ENCODE measurements around the gene BLVRB.
A peak's percentile ranks its signal among the peaks of the same experiment; 100 is the strongest.

The BLVRB gene

GRCh38 chr19:40419066-40419612 lies 46.4 kb downstream of the BLVRB start:
- Histone ChIP-seq H3K36me3 (ENCODE audit: insufficient read depth, low read depth, low read length) (peaks cover 8% of the 10 kb centered on the region), H3K9ac (ENCODE audit: low read depth, low read length) (no peak overlapping the region), H3K27ac (ENCODE audit: low read length) (no peak overlapping the region), H3K4me3 (ENCODE audit: low read length) (no peak overlapping the region), H3K9me3 (ENCODE audit: insufficient read depth, low read depth, low read length) (no peaks in the 10 kb centered on the region), H3K27me3 (ENCODE audit: insufficient read depth, low read length) (no peaks in the 10 kb centered on the region), H3K4me1 (ENCODE audit: insufficient read depth, low read length) (peaks cover 5% of the 10 kb centered on the region; the same call in 1 of the 2 replicates)

- Histone ChIP-seq H3K36me3 (ENCODE audit: insufficient read depth, low read depth, low read length) (peaks cover 8% of the 10 kb centered on the region), H3K4me1 (ENCODE audit: insufficient read depth, low read length) (peaks cover 5% of the 10 kb centered on the region; the same call in 1 of the 2 replicates), H3K27ac (ENCODE audit: low read length) (no peak overlapping the region), H3K9me3 (ENCODE audit: insufficient read depth, low read depth, low read length) (no peaks in the 10 kb centered on the region), H3K27me3 (ENCODE audit: insufficient read depth, low read length) (no peaks in the 10 kb centered on the region), H3K4me3 (ENCODE audit: low read length) (no peak overlapping the region), H3K9ac (ENCODE audit: low read depth, low read length) (no peak overlapping the region)
Observed at GRCh38 chr19:40418040-40418439, 47.5 kb downstream of the BLVRB start.

GRCh38 chr19:40417643-40417981 lies 47.9 kb downstream of the BLVRB start:
- Histone ChIP-seq H3K27ac (ENCODE audit: low read length) (no peak overlapping the region), H3K4me3 (ENCODE audit: low read length) (no peak overlapping the region), H3K9me3 (ENCODE audit: insufficient read depth, low read depth, low read length) (no peaks in the 10 kb centered on the region), H3K4me1 (ENCODE audit: insufficient read depth, low read length) (peaks cover 5% of the 10 kb centered on the region; the same call in 1 of the 2 replicates), H3K27me3 (ENCODE audit: insufficient read depth, low read length) (no peaks in the 10 kb centered on the region), H3K9ac (ENCODE audit: low read depth, low read length) (no peak overlapping the region), H3K36me3 (ENCODE audit: insufficient read depth, low read depth, low read length) (peaks cover 4% of the 10 kb centered on the region; the same call in 1 of the 2 replicates)

GRCh38 chr19:40416918-40417642 lies 48.5 kb downstream of the BLVRB start:
- Histone ChIP-seq H3K4me3 (ENCODE audit: low read length) (no peak overlapping the region), H3K4me1 (ENCODE audit: insufficient read depth, low read length) (peaks cover 5% of the 10 kb centered on the region; the same call in 1 of the 2 replicates), H3K9me3 (ENCODE audit: insufficient read depth, low read depth, low read length) (no peaks in the 10 kb centered on the region), H3K36me3 (ENCODE audit: insufficient read depth, low read depth, low read length) (no peaks in the 10 kb centered on the region), H3K27me3 (ENCODE audit: insufficient read depth, low read length) (no peaks in the 10 kb centered on the region), H3K9ac (ENCODE audit: low read depth, low read length) (no peak overlapping the region), H3K27ac (ENCODE audit: low read length) (no peak overlapping the region)

- H3K4me3 ChIP-seq (ENCODE audit: low read length) = no peak overlapping the region
- H3K4me1 ChIP-seq (ENCODE audit: insufficient read depth, low read length) = no peaks in the 10 kb centered on the region; the same call in 1 of the 2 replicates
- no peaks in the 10 kb centered on the region for H3K27me3 ChIP-seq (ENCODE audit: insufficient read depth, low read length)
- no peaks in the 10 kb centered on the region for H3K36me3 ChIP-seq (ENCODE audit: insufficient read depth, low read depth, low read length)
- H3K27ac ChIP-seq (ENCODE audit: low read length) = no peak overlapping the region
- H3K9me3 ChIP-seq (ENCODE audit: insufficient read depth, low read depth, low read length) = no peaks in the 10 kb centered on the region
- H3K9ac ChIP-seq (ENCODE audit: low read depth, low read length) = no peak overlapping the region
Observed at GRCh38 chr19:40415768-40416167, 49.8 kb downstream of the BLVRB start.

- Histone ChIP-seq H3K4me3 (ENCODE audit: low read length) (no peak overlapping the region), H3K9me3 (ENCODE audit: insufficient read depth, low read depth, low read length) (no peaks in the 10 kb centered on the region), H3K27ac (ENCODE audit: low read length) (no peak overlapping the region), H3K4me1 (ENCODE audit: insufficient read depth, low read length) (peaks cover 2% of the 10 kb centered on the region), H3K27me3 (ENCODE audit: insufficient read depth, low read length) (no peaks in the 10 kb centered on the region), H3K36me3 (ENCODE audit: insufficient read depth, low read depth, low read length) (no peaks in the 10 kb centered on the region), H3K9ac (ENCODE audit: low read depth, low read length) (no peak overlapping the region)
Observed at GRCh38 chr19:40414542-40415535, 50.7 kb downstream of the BLVRB start.

- Histone ChIP-seq H3K9ac (ENCODE audit: low read depth, low read length) (peak within 1 kb of the TSS; percentile 59; the same call in 1 of the 2 replicates), H3K9me3 (ENCODE audit: insufficient read depth, low read depth, low read length) (no peaks in the 10 kb centered on the region), H3K4me3 (ENCODE audit: low read length) (peak within 1 kb of the TSS; percentile 48; the same call in 1 of the 2 replicates), H3K4me1 (ENCODE audit: insufficient read depth, low read length) (peaks cover 4% of the 10 kb centered on the region), H3K27ac (ENCODE audit: low read length) (no peak within 1 kb of the TSS), H3K36me3 (ENCODE audit: insufficient read depth, low read depth, low read length) (no peaks in the 10 kb centered on the region), H3K27me3 (ENCODE audit: insufficient read depth, low read length) (no peaks in the 10 kb centered on the region)
Observed at GRCh38 chr19:40413291-40413845, 52.2 kb downstream of the BLVRB start, which contains the start of gene PRX. Gene PRX (minus strand): TSS chr19:40413378. CDS start chr19:40407932, 5,446 bp downstream.

GRCh38 chr19:40412866-40413265 lies 52.7 kb downstream of the BLVRB start:
- Histone ChIP-seq H3K9ac (ENCODE audit: low read depth, low read length) (no peak overlapping the region), H3K27me3 (ENCODE audit: insufficient read depth, low read length) (no peaks in the 10 kb centered on the region), H3K27ac (ENCODE audit: low read length) (no peak overlapping the region), H3K4me3 (ENCODE audit: low read length) (peak overlapping the region; percentile 48; the same call in 1 of the 2 replicates), H3K9me3 (ENCODE audit: insufficient read depth, low read depth, low read length) (no peaks in the 10 kb centered on the region), H3K4me1 (ENCODE audit: insufficient read depth, low read length) (peaks cover 4% of the 10 kb centered on the region), H3K36me3 (ENCODE audit: insufficient read depth, low read depth, low read length) (no peaks in the 10 kb centered on the region)

GRCh38 chr19:40411958-40412499 lies 53.5 kb downstream of the BLVRB start:
- Histone ChIP-seq H3K4me1 (ENCODE audit: insufficient read depth, low read length) (peaks cover 4% of the 10 kb centered on the region), H3K27me3 (ENCODE audit: insufficient read depth, low read length) (no peaks in the 10 kb centered on the region), H3K9me3 (ENCODE audit: insufficient read depth, low read depth, low read length) (no peaks in the 10 kb centered on the region), H3K9ac (ENCODE audit: low read depth, low read length) (no peak overlapping the region), H3K36me3 (ENCODE audit: insufficient read depth, low read depth, low read length) (no peaks in the 10 kb centered on the region), H3K4me3 (ENCODE audit: low read length) (no peak overlapping the region), H3K27ac (ENCODE audit: low read length) (no peak overlapping the region)

- Histone ChIP-seq H3K27me3 (ENCODE audit: insufficient read depth, low read length) (no peaks in the 10 kb centered on the region), H3K36me3 (ENCODE audit: insufficient read depth, low read depth, low read length) (no peaks in the 10 kb centered on the region), H3K9ac (ENCODE audit: low read depth, low read length) (no peak overlapping the region), H3K27ac (ENCODE audit: low read length) (no peak overlapping the region), H3K4me1 (ENCODE audit: insufficient read depth, low read length) (peaks cover 4% of the 10 kb centered on the region), H3K4me3 (ENCODE audit: low read length) (no peak overlapping the region), H3K9me3 (ENCODE audit: insufficient read depth, low read depth, low read length) (no peaks in the 10 kb centered on the region)
Observed at GRCh38 chr19:40411125-40411842, 54.3 kb downstream of the BLVRB start.
